ENCODE results near the gene TNRC6B.
"Not testable (repeated sequence)": the region's sequence is repeated elsewhere in the genome, so short reads cannot be mapped to it uniquely, and the experiment has no call there.

The TNRC6B gene

GRCh38 chr22:40368016-40368415, 190.3 kb downstream of the TNRC6B start:
- no peak for ATAC-seq
- no peak for DNase-seq
- no peaks in the 10 kb centered on the region for H3K27me3 Mint-ChIP-seq
- peaks cover 49% of the 10 kb centered on the region for H3K36me3 Mint-ChIP-seq (ENCODE audit: low read depth)
- no peaks in the 10 kb centered on the region for H3K9me3 Mint-ChIP-seq
- H3K27ac Mint-ChIP-seq, result peak overlapping the region; percentile 41
- peaks cover 19% of the 10 kb centered on the region for H3K4me1 Mint-ChIP-seq
- H3K4me3 Mint-ChIP-seq, result no peak overlapping the region

DNA sequence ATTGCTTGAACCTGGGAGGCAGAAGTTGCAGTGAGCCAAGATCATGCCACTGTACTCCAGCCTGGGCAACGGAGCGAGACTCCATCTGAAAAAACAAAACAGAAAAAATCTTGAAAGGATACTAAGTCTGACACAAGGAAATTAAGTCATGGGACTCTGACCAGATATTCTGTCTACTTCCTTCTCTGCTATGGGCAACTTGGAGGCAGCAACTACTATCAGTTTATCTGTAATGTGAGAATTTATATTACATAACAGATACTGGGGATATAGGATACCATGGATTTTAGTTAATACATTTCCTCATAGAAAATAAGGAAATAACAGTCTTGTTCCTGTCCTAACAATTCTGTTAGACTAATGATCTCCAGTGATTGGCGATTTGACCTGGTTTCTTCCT, 191.1 kb downstream of the TNRC6B start:
- no peak overlapping the region for H3K4me3 Mint-ChIP-seq
- H3K36me3 Mint-ChIP-seq (ENCODE audit: low read depth), result peaks cover 48% of the 10 kb centered on the region
- DNase-seq (no peak), ATAC-seq (no peak)
- peaks cover 23% of the 10 kb centered on the region for H3K4me1 Mint-ChIP-seq
- H3K27me3 Mint-ChIP-seq, result no peaks in the 10 kb centered on the region
- H3K9me3 Mint-ChIP-seq, result no peaks in the 10 kb centered on the region
- no peak overlapping the region for H3K27ac Mint-ChIP-seq

GRCh38 chr22:40374567-40374966, 196.8 kb downstream of the TNRC6B start:
- ATAC-seq, result no peak
- peaks cover 13% of the 10 kb centered on the region for H3K36me3 Mint-ChIP-seq (ENCODE audit: low read depth)
- H3K27me3 Mint-ChIP-seq, result no peaks in the 10 kb centered on the region
- DNase-seq, result no peak
- no peak overlapping the region for H3K27ac Mint-ChIP-seq
- H3K4me3 Mint-ChIP-seq, result no peak overlapping the region
- H3K4me1 Mint-ChIP-seq, result peaks cover 34% of the 10 kb centered on the region
- H3K9me3 Mint-ChIP-seq, result no peaks in the 10 kb centered on the region

DNA sequence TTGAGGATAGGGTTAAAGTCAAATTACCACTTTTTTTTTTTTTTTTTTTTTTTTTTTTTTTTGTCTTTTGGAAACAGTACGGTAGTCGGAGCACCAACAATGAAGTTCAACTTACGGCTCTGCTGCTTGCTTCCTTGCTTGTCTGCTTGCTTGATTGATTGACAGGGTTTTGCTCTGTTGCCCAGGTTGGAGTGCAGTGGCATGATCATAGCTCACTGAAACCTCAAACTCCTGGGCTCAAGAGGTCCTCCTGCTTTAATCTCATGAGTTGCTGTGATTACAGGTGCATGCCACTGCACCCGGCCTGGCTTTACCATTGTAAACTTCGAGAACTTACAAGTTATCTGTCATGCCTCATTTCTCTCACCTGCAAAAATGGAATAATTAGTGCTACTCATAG, 198.4 kb downstream of the TNRC6B start:
- H3K36me3 Mint-ChIP-seq (ENCODE audit: low read depth), result peaks cover 13% of the 10 kb centered on the region
- no peaks in the 10 kb centered on the region for H3K9me3 Mint-ChIP-seq
- peaks cover 29% of the 10 kb centered on the region for H3K4me1 Mint-ChIP-seq
- ATAC-seq (no peak), DNase-seq (no peak)
- no peak overlapping the region for H3K27ac Mint-ChIP-seq
- no peaks in the 10 kb centered on the region for H3K27me3 Mint-ChIP-seq
- H3K4me3 Mint-ChIP-seq, result no peak overlapping the region

GRCh38 chr22:40377931-40378330, 200.2 kb downstream of the TNRC6B start:
- Mint-ChIP-seq H3K36me3 (ENCODE audit: low read depth) (peaks cover 8% of the 10 kb centered on the region), H3K9me3 (no peaks in the 10 kb centered on the region), H3K27ac (no peak overlapping the region), H3K4me1 (peaks cover 19% of the 10 kb centered on the region), H3K4me3 (no peak overlapping the region), H3K27me3 (no peaks in the 10 kb centered on the region)
- DNase-seq (no peak), ATAC-seq (no peak)

DNA sequence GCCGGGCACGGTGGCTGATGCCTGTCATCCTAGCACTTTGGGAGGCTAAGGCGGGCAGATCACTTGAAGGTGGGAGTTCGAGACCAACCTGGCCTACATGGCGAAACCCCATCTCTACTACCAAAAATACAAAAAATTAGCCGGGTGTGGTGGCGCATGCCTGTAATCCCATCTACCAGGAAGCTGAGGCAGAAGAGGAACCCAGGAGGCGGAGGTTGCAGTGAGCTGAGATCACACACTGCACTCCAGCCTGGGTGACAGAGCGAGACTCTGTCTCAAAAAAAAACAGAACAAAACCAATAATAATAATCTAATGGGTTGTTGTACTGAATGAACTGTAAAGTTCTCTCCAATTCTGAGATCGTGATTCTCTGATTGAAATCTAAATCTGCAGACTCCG, 200.7 kb downstream of the TNRC6B start:
- DNase-seq; H3K27ac Mint-ChIP-seq; H3K4me3 Mint-ChIP-seq; H3K9me3 Mint-ChIP-seq; H3K36me3 Mint-ChIP-seq (ENCODE audit: low read depth); H3K27me3 Mint-ChIP-seq; ATAC-seq: not testable (repeated sequence)
- peaks cover 19% of the 10 kb centered on the region for H3K4me1 Mint-ChIP-seq

DNA sequence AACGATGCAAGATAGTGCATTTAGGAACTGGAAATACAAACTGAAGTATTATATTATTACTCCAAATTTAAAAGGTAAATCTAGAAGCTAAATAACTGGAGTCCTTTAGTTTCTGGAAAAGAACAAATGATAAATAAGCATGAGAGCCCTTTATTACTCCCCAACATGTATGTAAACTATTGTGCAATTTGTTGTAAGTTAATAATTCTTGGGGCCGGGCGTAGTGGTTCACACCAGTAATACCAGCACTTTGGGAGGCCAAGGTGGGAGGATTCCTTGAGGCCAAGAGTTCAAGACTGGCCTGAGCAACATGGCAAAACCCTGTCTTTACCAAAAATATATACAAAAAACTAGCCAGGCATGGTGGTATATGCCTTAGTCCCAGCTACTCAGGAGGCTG, 203.7 kb downstream of the TNRC6B start:
- DNase-seq (no peak), ATAC-seq (no peak)
- peaks cover 3% of the 10 kb centered on the region for H3K36me3 Mint-ChIP-seq (ENCODE audit: low read depth)
- H3K27me3 Mint-ChIP-seq, result no peaks in the 10 kb centered on the region
- no peaks in the 10 kb centered on the region for H3K9me3 Mint-ChIP-seq
- no peak overlapping the region for H3K4me3 Mint-ChIP-seq
- peaks cover 39% of the 10 kb centered on the region for H3K4me1 Mint-ChIP-seq
- H3K27ac Mint-ChIP-seq, result no peak overlapping the region

GRCh38 chr22:40383905-40384304, 206.2 kb downstream of the TNRC6B start:
- ATAC-seq (no peak), DNase-seq (no peak)
- peak overlapping the region; percentile 27 for H3K27ac Mint-ChIP-seq

DNA sequence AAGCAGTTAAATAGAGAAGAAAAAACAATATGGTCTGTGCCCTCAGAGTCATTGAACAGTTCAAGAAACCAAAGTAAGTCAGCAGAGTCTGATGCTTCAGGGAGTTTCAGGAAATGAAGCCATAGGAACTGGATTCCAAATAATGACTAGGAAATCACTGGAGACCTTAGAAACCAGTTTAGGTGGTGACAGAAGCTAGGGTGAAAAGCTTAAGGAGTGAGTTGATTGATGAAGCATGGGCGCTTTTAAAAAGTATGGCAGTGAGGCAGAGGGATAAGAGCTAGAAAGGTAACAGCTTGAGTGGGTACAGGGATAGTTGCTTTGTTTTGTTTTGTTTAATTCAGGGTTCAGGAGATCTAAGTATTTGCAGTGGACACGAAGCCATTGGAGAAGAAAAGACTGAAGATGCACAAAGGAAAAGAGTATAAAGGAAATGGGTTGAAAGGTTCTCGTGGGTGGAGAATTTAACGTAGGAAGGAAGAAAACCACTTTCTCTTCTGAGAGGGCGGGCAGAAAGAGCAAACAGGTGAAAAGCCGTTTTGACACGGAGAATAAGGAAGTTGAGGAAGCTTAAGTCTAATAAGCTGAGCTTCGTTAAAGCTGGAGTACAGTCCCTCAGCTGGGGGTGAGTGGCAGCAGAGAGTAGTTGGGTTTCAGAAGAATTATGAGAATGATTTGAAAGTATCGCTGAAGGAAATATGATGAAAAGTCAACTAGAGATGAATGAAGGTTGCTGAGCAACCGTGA, 207.5 kb downstream of the TNRC6B start:
- Mint-ChIP-seq H3K36me3 (ENCODE audit: low read depth) (peaks cover 6% of the 10 kb centered on the region), H3K4me3 (peak overlapping the region; percentile 72), H3K27me3 (no peaks in the 10 kb centered on the region), H3K4me1 (peaks cover 51% of the 10 kb centered on the region), H3K9me3 (no peaks in the 10 kb centered on the region), H3K27ac (peak overlapping the region; percentile 93)
- no peak for DNase-seq
- ATAC-seq, result peak; percentile 82

More at GRCh38 chr22:40383905-40384304, 206.2 kb downstream of the TNRC6B start:
- Mint-ChIP-seq H3K4me1 (peaks cover 51% of the 10 kb centered on the region), H3K4me3 (no peak overlapping the region), H3K27me3 (no peaks in the 10 kb centered on the region), H3K9me3 (no peaks in the 10 kb centered on the region), H3K36me3 (ENCODE audit: low read depth) (peaks cover 4% of the 10 kb centered on the region)

All from activated naive CD8-positive, alpha-beta T cell treated with anti-CD3 and anti-CD28 coated beads, Interleukin-2, amount 50 U/mL, for 24 hours (primary cell).